Tibial nerve (tissue), 3 donors: Measurements from ENCODE around the gene WDR18.

ENCODE experiments used
- POLR2A ChIP-seq, 2 donors: fragments of 450-650 bp; IDR thresholded peaks; one replicate each; pipeline ENCODE4 v1.6.1; 2017; ENCODE audit warnings: antibody characterized with exemption in 2 of 2, mild to moderate bottlenecking in 2 of 2, moderate library complexity in 2 of 2
- TF ChIP-seq, protein P1 (sequence below), 5 experiments: fragments of 200-600 bp in 3 of 5; fragments of 450-650 bp in 2 of 5; sonication (generic) in 3 of 5; IDR thresholded peaks; one replicate each; pipeline ENCODE4 v1.5.1; 2016 to 2019; ENCODE audit warnings: antibody characterized with exemption in 5 of 5, mild to moderate bottlenecking in 3 of 5, moderate library complexity in 2 of 5

GRCh38 chr19:939439-939838 is 44.7 kb upstream of the WDR18 start:
- TF ChIP-seq, protein P1, sequence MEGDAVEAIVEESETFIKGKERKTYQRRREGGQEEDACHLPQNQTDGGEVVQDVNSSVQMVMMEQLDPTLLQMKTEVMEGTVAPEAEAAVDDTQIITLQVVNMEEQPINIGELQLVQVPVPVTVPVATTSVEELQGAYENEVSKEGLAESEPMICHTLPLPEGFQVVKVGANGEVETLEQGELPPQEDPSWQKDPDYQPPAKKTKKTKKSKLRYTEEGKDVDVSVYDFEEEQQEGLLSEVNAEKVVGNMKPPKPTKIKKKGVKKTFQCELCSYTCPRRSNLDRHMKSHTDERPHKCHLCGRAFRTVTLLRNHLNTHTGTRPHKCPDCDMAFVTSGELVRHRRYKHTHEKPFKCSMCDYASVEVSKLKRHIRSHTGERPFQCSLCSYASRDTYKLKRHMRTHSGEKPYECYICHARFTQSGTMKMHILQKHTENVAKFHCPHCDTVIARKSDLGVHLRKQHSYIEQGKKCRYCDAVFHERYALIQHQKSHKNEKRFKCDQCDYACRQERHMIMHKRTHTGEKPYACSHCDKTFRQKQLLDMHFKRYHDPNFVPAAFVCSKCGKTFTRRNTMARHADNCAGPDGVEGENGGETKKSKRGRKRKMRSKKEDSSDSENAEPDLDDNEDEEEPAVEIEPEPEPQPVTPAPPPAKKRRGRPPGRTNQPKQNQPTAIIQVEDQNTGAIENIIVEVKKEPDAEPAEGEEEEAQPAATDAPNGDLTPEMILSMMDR (IDR thresholded peaks at IDR 0.05), result no peak
- TF ChIP-seq POLR2A (IDR thresholded peaks at IDR 0.05), result no peak
